D721Med (cell line): ENCODE measurements around the gene PREX1.

Source experiments
- DNase-seq: peaks from one replicate; pipeline ENCODE4 v3.0.0; 2011; ENCODE audit warnings: low spot score; ENCODE audit not compliant: insufficient read length
- FAIRE-seq: peaks from 2 replicates; lab custom pipeline; 2011; peaks lifted over from hg19 to GRCh38; lab: Jason Lieb, UNC
- TF ChIP-seq, protein P1 (sequence below): IDR thresholded peaks from 2 replicates; pipeline ENCODE4 v1.5.1; 2012; ENCODE audit warnings: mild to moderate bottlenecking, control low read depth; ENCODE audit not compliant: insufficient read depth; ENCODE audit errors: missing control alignments

The PREX1 gene

DNA sequence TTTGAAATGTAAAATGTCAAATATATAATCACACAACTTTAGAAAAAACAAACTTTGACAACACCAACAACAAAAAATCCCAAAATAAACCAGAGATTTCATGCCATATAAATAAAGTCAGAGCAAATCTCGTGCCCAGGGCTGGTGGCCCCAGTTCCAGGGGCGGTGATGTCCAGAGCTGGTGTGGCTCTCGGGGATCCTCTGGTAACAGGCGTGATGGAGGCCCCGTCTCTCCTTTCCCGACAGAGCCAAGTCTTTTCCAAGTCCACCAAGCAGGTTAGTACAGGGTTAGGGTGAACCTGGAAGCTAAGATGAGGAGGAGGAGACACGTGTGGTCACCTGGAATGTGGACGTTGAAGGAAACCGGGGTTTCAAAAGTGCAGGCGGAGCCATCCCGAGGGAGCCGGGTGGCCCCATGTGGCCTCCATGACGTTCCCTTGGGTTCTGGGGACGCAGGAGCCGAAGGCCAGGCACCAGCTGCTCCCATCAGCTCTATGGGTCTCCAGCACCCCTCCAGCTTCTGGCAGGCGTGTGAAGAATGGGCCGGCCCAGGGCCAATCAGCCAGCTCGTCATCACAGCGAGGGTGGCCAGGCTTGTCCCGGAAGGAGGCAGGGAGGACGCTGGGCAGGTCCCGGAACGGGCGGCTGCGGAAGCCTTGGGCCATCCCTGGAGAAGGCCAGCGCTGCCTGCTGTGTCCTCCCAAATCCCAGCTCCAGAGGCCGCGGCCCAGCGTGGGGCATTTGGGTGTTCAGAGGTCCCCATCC is 202.5 kb downstream of the PREX1 start:
- TF ChIP-seq, protein P1, sequence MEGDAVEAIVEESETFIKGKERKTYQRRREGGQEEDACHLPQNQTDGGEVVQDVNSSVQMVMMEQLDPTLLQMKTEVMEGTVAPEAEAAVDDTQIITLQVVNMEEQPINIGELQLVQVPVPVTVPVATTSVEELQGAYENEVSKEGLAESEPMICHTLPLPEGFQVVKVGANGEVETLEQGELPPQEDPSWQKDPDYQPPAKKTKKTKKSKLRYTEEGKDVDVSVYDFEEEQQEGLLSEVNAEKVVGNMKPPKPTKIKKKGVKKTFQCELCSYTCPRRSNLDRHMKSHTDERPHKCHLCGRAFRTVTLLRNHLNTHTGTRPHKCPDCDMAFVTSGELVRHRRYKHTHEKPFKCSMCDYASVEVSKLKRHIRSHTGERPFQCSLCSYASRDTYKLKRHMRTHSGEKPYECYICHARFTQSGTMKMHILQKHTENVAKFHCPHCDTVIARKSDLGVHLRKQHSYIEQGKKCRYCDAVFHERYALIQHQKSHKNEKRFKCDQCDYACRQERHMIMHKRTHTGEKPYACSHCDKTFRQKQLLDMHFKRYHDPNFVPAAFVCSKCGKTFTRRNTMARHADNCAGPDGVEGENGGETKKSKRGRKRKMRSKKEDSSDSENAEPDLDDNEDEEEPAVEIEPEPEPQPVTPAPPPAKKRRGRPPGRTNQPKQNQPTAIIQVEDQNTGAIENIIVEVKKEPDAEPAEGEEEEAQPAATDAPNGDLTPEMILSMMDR = no peak
- no peak for FAIRE-seq
- DNase-seq = no peak

DNA sequence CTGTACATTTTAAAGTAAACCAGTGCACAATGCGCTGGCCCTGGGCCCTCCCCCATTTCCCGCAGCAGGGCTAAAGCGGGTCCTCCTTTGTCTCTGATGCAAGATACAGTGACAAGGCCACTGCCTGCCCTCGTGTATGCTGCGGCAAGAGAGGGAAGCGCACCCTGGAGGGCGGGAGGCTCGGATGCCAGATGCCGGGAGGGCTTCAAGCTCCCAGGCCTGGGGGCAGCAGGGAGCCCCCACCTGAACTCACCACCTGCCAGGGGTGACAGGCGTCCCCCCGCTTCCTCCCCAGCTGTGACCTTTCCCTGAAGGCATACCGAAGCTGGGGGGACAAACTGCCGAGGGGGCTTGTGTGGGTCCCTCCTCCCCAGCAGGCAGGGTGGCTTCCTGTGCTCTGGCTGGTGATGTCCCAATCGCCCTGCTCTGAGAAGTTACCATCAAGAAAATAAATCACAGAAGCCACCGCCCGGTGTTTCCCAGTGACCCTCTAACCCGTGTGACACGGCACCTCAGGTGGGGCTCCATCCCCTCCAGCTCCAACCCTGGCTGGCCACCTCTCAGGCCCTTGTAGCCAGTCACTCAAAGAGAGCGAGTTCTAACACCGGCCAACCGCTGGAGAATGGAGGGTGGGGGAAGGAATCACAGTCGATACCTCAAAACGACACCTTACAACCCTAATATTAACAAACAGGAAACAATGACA is 203.3 kb downstream of the PREX1 start:
- FAIRE-seq = no peak
- TF ChIP-seq, protein P1 = no peak
- no peak for DNase-seq

DNA sequence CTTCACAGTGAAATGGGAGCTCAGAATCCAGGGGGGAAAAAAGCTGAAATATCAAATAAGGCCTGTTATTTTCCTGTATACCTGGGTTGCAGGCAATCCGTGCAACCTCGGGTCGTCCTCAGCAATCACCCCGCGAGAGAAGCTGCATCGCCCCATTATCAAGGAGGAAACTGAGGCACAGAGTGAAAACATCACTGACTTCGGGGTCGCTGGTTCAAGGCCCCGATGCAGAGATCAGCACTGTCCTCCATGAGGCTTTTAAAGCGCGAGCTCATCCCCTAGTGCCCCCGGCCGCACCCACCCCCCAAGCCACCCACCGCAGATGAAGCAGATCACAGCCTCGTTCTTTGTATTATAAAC is 203.9 kb downstream of the PREX1 start:
- DNase-seq (no peak), FAIRE-seq (no peak)
- TF ChIP-seq, protein P1 = no peak

DNA sequence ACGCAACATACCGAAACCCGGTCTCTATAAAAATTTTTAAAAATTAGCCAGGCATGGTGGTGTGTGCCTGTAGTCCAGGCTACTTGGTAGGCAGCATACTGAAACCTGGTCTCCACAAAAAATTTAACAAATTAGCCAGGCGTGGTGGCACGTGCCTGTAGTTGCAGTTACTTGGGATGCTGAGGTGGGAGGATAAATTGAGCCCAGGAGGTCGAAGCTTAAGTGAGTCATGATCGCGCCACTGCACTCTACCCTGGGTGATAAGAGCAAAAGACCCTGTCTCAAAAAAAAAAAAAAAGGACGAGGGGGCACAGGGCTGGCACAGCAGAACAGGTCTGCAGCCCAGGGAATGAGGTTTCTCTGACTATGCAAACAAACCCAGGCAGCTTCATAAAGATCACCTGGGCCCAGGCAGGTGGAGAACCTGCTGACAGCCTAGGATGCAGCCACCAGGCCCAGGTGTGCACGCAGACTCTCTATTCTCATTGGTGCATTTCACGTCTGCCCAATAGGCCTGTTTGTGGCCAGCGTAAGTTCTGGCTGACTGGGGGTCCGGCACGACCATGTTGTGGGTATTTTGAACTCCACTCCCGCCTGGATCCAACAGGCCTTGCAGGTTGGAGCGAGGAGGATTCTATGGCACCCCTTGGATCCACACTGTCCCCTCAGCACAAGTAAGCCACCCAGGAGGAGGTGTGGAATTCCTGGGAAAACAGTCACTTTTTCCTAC is 204.5 kb downstream of the PREX1 start:
- DNase-seq = no peak
- TF ChIP-seq, protein P1 = no peak
- no peak for FAIRE-seq

DNA sequence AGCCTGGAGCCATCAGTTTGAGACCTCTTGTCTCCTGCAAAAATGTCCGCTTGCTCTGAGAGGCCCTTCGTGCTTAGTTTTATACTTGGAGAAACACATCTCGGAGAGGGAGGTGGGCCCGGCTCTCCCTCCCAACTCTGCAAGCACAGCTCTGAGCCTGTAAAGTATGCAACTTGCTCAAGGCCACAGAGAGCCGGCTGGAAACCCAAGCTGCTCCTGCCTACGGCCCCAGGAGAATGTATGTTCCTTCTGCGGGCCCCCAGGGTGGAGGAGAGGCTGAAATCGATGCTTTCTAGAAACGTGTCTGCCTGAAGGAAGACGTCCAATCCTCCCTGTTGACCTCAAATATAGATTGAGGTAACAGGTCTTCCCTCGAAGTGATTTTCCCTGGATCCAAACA is 205.4 kb downstream of the PREX1 start:
- no peak for FAIRE-seq
- DNase-seq = no peak
- TF ChIP-seq, protein P1 = no peak

DNA sequence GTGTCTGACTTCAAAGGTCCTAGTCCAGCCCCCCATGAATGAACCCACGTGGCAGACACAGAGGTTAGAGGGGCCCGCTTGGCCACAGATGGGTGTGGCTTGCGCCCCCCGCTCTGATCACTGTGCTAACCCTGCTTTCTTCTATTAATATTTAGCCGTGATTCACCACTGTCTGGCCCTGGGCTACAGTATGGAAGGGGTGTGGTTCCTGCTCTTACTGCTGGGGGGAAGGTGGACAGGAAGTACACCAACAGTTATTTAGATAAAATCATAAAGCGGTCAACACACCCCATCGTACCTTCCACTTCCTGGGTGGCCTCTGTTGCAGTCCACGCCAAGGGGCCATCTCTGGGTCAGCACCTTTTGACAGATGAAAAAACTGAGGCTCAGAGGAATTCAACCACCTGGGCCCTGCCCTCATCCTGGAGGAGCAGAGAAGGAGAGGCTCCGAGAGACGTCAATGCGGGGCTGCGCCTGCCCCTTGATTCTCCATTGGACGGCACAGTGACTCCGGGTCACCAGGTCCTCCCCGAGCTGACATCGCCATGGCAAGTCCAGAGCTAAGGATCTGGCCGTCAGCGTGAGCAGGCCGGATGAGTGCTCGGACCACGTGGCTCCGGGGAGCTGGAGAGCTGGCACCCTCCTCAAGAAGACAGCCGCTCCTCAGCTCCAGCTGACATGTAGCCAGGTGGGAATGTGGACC is 206.3 kb downstream of the PREX1 start:
- TF ChIP-seq, protein P1 = no peak
- DNase-seq = no peak
- FAIRE-seq = no peak
